Nephron progenitor cell (in vitro differentiated cells): Measurements from ENCODE around the gene NSRP1.

Experiments used
- DNase-seq: peaks from one replicate; pipeline ENCODE4 v3.0.0; 2021
- H3K27ac Mint-ChIP-seq: 2 replicates; pipeline ENCODE4 v1.8.0; 2021; ENCODE audit warnings: mild to moderate bottlenecking, moderate library complexity, mixed read lengths
- H3K27me3 Mint-ChIP-seq: 2 replicates; pipeline ENCODE4 v1.8.0; 2021; ENCODE audit warnings: mild to moderate bottlenecking, low read depth, mixed read lengths; ENCODE audit not compliant: poor library complexity
- H3K36me3 Mint-ChIP-seq: 2 replicates; pipeline ENCODE4 v1.8.0; 2021; ENCODE audit warnings: low read depth, mixed read lengths
- H3K4me1 Mint-ChIP-seq: 2 replicates; pipeline ENCODE4 v1.8.0; 2021; ENCODE audit warnings: mixed read lengths
- H3K4me3 Mint-ChIP-seq: 2 replicates; pipeline ENCODE4 v1.8.0; 2021; ENCODE audit warnings: mild to moderate bottlenecking, moderate library complexity, mixed read lengths
- H3K9me3 Mint-ChIP-seq: 2 replicates; pipeline ENCODE4 v1.8.0; 2021; ENCODE audit warnings: mild to moderate bottlenecking, moderate library complexity, mixed read lengths
- TF ChIP-seq, protein P1 (sequence below): fragments of 200-600 bp; sonication (generic); IDR thresholded peaks from 2 replicates; pipeline ENCODE4 v1.5.0; 2021; ENCODE audit warnings: antibody characterized with exemption

Gene NSRP1

DNA sequence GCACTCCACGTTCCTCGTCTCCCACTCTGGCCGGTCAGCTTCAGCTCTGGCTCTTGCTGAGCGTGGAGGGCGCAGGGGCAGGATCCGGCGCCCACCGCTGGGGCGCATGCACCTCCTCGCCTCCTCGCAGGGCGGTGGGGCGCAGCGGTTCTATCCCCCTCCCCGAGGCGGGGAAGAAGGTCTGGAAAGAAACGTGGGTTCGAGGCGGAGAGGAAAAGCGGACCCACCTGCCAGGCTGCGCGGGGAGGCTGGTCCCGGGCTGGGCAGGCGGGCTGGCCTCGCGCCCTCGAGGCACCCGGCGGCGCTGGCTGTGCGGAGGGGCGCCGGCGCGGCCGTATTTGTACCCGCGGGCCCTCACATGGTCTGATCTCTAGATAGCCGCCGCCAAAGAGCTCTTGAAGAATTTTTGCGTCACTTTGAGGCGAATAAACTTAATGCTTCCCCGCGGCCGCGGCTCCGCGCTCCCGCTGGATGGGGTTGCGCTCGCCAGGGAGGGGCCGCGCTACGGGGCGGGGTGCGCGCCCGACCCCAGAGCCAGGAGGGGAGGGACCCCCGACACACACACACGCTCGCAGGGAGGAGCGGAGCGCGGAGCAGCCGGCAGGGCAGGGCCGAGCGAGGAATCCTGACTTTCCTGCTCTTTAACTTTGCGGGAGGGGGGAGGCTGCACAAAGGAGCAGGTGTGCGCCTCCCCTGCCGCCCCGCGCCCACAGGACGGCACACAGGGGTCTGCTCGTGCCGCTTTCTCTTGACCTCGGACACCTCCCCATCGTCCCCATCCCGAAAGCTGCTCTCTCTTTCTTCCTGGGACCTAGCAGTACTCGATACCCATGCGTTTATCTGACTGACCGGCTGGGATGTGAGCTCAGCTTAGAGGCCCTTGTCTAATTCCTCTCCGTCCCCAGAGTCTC is 119.0 kb downstream of the NSRP1 start, which contains the start of gene SLC6A4:
Gene SLC6A4, minus strand, starts transcription at position 312 of the 911 bp plus-strand sequence. CDS start 13,739 bp downstream, outside the sequence.
- peaks cover 5% of the 10 kb centered on the region for H3K36me3 Mint-ChIP-seq
- peaks cover 47% of the 10 kb centered on the region for H3K4me1 Mint-ChIP-seq
- H3K27me3 Mint-ChIP-seq, result peaks cover 97% of the 10 kb centered on the region
- TF ChIP-seq, protein P1, sequence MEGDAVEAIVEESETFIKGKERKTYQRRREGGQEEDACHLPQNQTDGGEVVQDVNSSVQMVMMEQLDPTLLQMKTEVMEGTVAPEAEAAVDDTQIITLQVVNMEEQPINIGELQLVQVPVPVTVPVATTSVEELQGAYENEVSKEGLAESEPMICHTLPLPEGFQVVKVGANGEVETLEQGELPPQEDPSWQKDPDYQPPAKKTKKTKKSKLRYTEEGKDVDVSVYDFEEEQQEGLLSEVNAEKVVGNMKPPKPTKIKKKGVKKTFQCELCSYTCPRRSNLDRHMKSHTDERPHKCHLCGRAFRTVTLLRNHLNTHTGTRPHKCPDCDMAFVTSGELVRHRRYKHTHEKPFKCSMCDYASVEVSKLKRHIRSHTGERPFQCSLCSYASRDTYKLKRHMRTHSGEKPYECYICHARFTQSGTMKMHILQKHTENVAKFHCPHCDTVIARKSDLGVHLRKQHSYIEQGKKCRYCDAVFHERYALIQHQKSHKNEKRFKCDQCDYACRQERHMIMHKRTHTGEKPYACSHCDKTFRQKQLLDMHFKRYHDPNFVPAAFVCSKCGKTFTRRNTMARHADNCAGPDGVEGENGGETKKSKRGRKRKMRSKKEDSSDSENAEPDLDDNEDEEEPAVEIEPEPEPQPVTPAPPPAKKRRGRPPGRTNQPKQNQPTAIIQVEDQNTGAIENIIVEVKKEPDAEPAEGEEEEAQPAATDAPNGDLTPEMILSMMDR, result no peak
- H3K4me3 Mint-ChIP-seq, result peak within 1 kb of the TSS; percentile 82
- no peak within 1 kb of the TSS for H3K27ac Mint-ChIP-seq
- H3K9me3 Mint-ChIP-seq, result peaks cover 18% of the 10 kb centered on the region
- DNase-seq, result peak; percentile 39
